Skeletal muscle tissue (tissue), 4 donors: ENCODE data around the gene EEF2KMT. TPM values are rescaled to one million over a fixed set of nuclear protein-coding genes. Genes with fewer than 3 reads are reported as not detected.
"Not testable (repeated sequence)": the region's sequence is repeated elsewhere in the genome, so short reads cannot be mapped to it uniquely, and the experiment has no call there.

Source experiments
- H3K27ac ChIP-seq: one replicate; pipeline ENCODE4 v1.7.0; 2013; ENCODE audit warnings: mild to moderate bottlenecking, low read depth, low read length, inconsistent platforms
- H3K27me3 ChIP-seq, 3 donors: one replicate each; pipeline ENCODE4 v1.7.0; 2013; ENCODE audit warnings: low read length in 3 of 3; ENCODE audit not compliant: control insufficient read depth in 3 of 3, insufficient read depth in 3 of 3
- H3K36me3 ChIP-seq, 3 donors: one replicate each; pipeline ENCODE4 v1.7.0; 2013; ENCODE audit warnings: low read length in 3 of 3; ENCODE audit not compliant: control insufficient read depth in 3 of 3, insufficient read depth in 3 of 3
- H3K4me1 ChIP-seq, 3 donors: one replicate each; pipeline ENCODE4 v1.7.0; 2013; ENCODE audit warnings: low read length in 3 of 3, mild to moderate bottlenecking in 3 of 3; ENCODE audit not compliant: control insufficient read depth in 3 of 3, insufficient read depth in 3 of 3
- H3K4me3 ChIP-seq, 3 donors: one replicate each; pipeline ENCODE4 v1.7.0; 2013; ENCODE audit warnings: low read length in 3 of 3
- H3K9ac ChIP-seq, 3 donors: one replicate each; pipeline ENCODE4 v1.7.0; 2013; ENCODE audit warnings: low read length in 3 of 3, mild to moderate bottlenecking in 3 of 3, moderate library complexity in 2 of 3, low read depth in 1 of 3
- H3K9me3 ChIP-seq, 3 donors: one replicate each; pipeline ENCODE4 v1.7.0; 2013; ENCODE audit warnings: low read length in 3 of 3; ENCODE audit not compliant: control insufficient read depth in 3 of 3
- total RNA-seq: library from RNA; depleted of rRNA; stranded (reverse); fragments of >200 nt; gene quantifications from one replicate; pipeline ENCODE4 v1.2.3, GENCODE V29; 2014
- donor health status: Osteomylitis.

Gene EEF2KMT
- total RNA-seq, 1 donor from 2014 or later: 5.7 TPM

- H3K4me3 ChIP-seq, H3K4me1 ChIP-seq, H3K9ac ChIP-seq, H3K27ac ChIP-seq, H3K27me3 ChIP-seq, H3K36me3 ChIP-seq, H3K9me3 ChIP-seq: not testable (repeated sequence)
Observed at GRCh38 chr16:5093746-5094145, 3.8 kb downstream of the EEF2KMT start.

- not testable (repeated sequence) for H3K9me3 ChIP-seq, H3K27ac ChIP-seq, H3K36me3 ChIP-seq, H3K4me3 ChIP-seq, H3K27me3 ChIP-seq, H3K9ac ChIP-seq, H3K4me1 ChIP-seq
Observed at GRCh38 chr16:5093081-5093480, 4.5 kb downstream of the EEF2KMT start.

- not testable (repeated sequence) for H3K36me3 ChIP-seq, H3K4me3 ChIP-seq, H3K9me3 ChIP-seq, H3K27me3 ChIP-seq, H3K9ac ChIP-seq, H3K4me1 ChIP-seq, H3K27ac ChIP-seq
Observed at GRCh38 chr16:5090592-5090991, 7.0 kb downstream of the EEF2KMT start.

- H3K36me3 ChIP-seq, H3K4me1 ChIP-seq, H3K27ac ChIP-seq, H3K9me3 ChIP-seq, H3K9ac ChIP-seq, H3K27me3 ChIP-seq, H3K4me3 ChIP-seq: not testable (repeated sequence)
Observed at GRCh38 chr16:5089911-5090555, 7.6 kb downstream of the EEF2KMT start.

GRCh38 chr16:5088936-5089335 lies 8.7 kb downstream of the EEF2KMT start:
- H3K9ac ChIP-seq, H3K27me3 ChIP-seq, H3K4me3 ChIP-seq, H3K4me1 ChIP-seq, H3K27ac ChIP-seq, H3K9me3 ChIP-seq: not testable (repeated sequence)
- H3K36me3 ChIP-seq: peaks cover 0 to 12% (median 9%) of the 10 kb centered on the region in 3 donors

- not testable (repeated sequence) for H3K9ac ChIP-seq, H3K4me3 ChIP-seq, H3K27ac ChIP-seq, H3K27me3 ChIP-seq, H3K4me1 ChIP-seq, H3K9me3 ChIP-seq
- peaks cover 0 to 12% (median 9%) of the 10 kb centered on the region in 3 donors for H3K36me3 ChIP-seq
Observed at GRCh38 chr16:5088086-5088790, 9.4 kb downstream of the EEF2KMT start.

- H3K27me3 ChIP-seq: not testable (repeated sequence)
- H3K36me3 ChIP-seq: peaks cover 4 to 14% (median 11%) of the 10 kb centered on the region in 3 donors
Observed at GRCh38 chr16:5085716-5086115, 11.9 kb downstream of the EEF2KMT start.

GRCh38 chr16:5084802-5085201 lies 12.8 kb downstream of the EEF2KMT start:
- not testable (repeated sequence) for H3K27me3 ChIP-seq, H3K4me1 ChIP-seq, H3K9ac ChIP-seq, H3K27ac ChIP-seq, H3K9me3 ChIP-seq, H3K4me3 ChIP-seq
- peaks cover 4 to 11% (median 10%) of the 10 kb centered on the region in 3 donors for H3K36me3 ChIP-seq

More at GRCh38 chr16:5085716-5086115, 11.9 kb downstream of the EEF2KMT start:
- not testable (repeated sequence) for H3K4me1 ChIP-seq, H3K9me3 ChIP-seq, H3K27ac ChIP-seq, H3K9ac ChIP-seq, H3K4me3 ChIP-seq

GRCh38 chr16:5084099-5084731 lies 13.4 kb downstream of the EEF2KMT start:
- not testable (repeated sequence) for H3K4me3 ChIP-seq, H3K36me3 ChIP-seq, H3K4me1 ChIP-seq, H3K27ac ChIP-seq, H3K9me3 ChIP-seq, H3K27me3 ChIP-seq, H3K9ac ChIP-seq

GRCh38 chr16:5083646-5084045 lies 13.9 kb downstream of the EEF2KMT start:
- H3K27ac ChIP-seq, H3K27me3 ChIP-seq, H3K9ac ChIP-seq, H3K9me3 ChIP-seq, H3K36me3 ChIP-seq, H3K4me1 ChIP-seq, H3K4me3 ChIP-seq: not testable (repeated sequence)
